Smooth muscle cell (in vitro differentiated cells): ENCODE measurements around the gene LLGL1. TPM values are rescaled to one million over a fixed set of nuclear protein-coding genes. Genes with fewer than 3 reads are reported as not detected.

Experiments
- DNase-seq: peaks from one replicate; lab custom pipeline; 2025; ENCODE audit not compliant: unreplicated experiment; lab: John Stamatoyannopoulos, UW
- H2AFZ ChIP-seq: fragments of 200-600 bp; sonication (generic); 2 replicates; pipeline ENCODE4 v1.6.0; 2016; ENCODE audit warnings: antibody characterized with exemption, low read depth, mild to moderate bottlenecking
- H3F3A ChIP-seq: fragments of 200-600 bp; sonication (generic); 2 replicates; pipeline ENCODE4 v1.6.0; 2017; ENCODE audit warnings: antibody characterized with exemption, low read depth
- H3K27ac ChIP-seq: fragments of 200-600 bp; sonication (generic); 2 replicates; pipeline ENCODE4 v1.5.1; 2016; ENCODE audit warnings: low read depth, mild to moderate bottlenecking
- H3K27me3 ChIP-seq: fragments of 200-600 bp; sonication (generic); 2 replicates; pipeline ENCODE4 v1.6.1; 2016; ENCODE audit warnings: low read depth, mild to moderate bottlenecking
- H3K36me3 ChIP-seq: fragments of 200-600 bp; sonication (generic); 2 replicates; pipeline ENCODE4 v1.5.1; 2016; ENCODE audit warnings: low read depth
- H3K4me1 ChIP-seq: fragments of 200-600 bp; sonication (generic); 2 replicates; pipeline ENCODE4 v1.5.1; 2016; ENCODE audit warnings: low read depth
- H3K4me2 ChIP-seq: fragments of 200-600 bp; sonication (generic); 2 replicates; pipeline ENCODE4 v1.6.0; 2016; ENCODE audit warnings: mild to moderate bottlenecking
- H3K4me3 ChIP-seq: fragments of 200-600 bp; sonication (generic); 2 replicates; pipeline ENCODE4 v1.5.1; 2016; ENCODE audit warnings: mild to moderate bottlenecking
- H3K79me2 ChIP-seq: fragments of 200-600 bp; sonication (generic); 2 replicates; pipeline ENCODE4 v1.6.0; 2016; ENCODE audit warnings: low read depth, mild to moderate bottlenecking
- H3K9ac ChIP-seq: fragments of 200-600 bp; sonication (generic); 2 replicates; pipeline ENCODE4 v1.6.0; 2016; ENCODE audit warnings: low read depth
- H3K9me3 ChIP-seq: fragments of 200-600 bp; sonication (generic); replicated peaks from 2 replicates; pipeline ENCODE4 v1.5.1; 2016; ENCODE audit warnings: low read depth
- H4K20me1 ChIP-seq: fragments of 200-600 bp; sonication (generic); 2 replicates; pipeline ENCODE4 v1.6.0; 2016; ENCODE audit warnings: low read depth
- CTCF ChIP-seq: fragments of 200-600 bp; sonication (generic); IDR thresholded peaks from 2 replicates; pipeline ENCODE4 v1.5.1; 2017; ENCODE audit warnings: borderline replicate concordance, mild to moderate bottlenecking, antibody characterized with exemption; ENCODE audit not compliant: insufficient read depth, poor library complexity, severe bottlenecking
- WGBS: methylation state at CpG from one replicate; pipeline ENCODE4 v1.1.7; 2016; ENCODE audit warnings: low lambda C conversion rate; 5-methylcytosine and 5-hydroxymethylcytosine counted together
- polyA plus RNA-seq: library from polyadenylated mRNA; unstranded; fragments of >200 nt; fragmentation: Nextera tagmentation; extraction: Ambion mirVana; gene quantifications from 2 replicates; pipeline ENCODE4 v1.2.1, GENCODE V29; 2016
- total RNA-seq: library from RNA; depleted of rRNA; stranded (reverse); fragments of >200 nt; gene quantifications from 2 replicates; pipeline ENCODE4 v1.2.3, GENCODE V29; 2014

LLGL1 gene
- total and polyA plus RNA-seq, 2 experiments from 2014 or later: 8.5 to 37.7 TPM

GRCh38 chr17:18186627-18186982 lies 38.8 kb upstream of the LLGL1 start:
- peaks cover 32% of the 10 kb centered on the region for H3F3A ChIP-seq
- no peaks in the 10 kb centered on the region for H3K27me3 ChIP-seq
- peak overlapping the region; percentile 97 for H3K27ac ChIP-seq
- peaks cover 40% of the 10 kb centered on the region for H3K4me1 ChIP-seq
- no peak overlapping the region for H2AFZ ChIP-seq
- peak overlapping the region; percentile 79 for H3K4me3 ChIP-seq
- peak overlapping the region; percentile 92 for H3K4me2 ChIP-seq
- peaks cover 79% of the 10 kb centered on the region for H3K79me2 ChIP-seq
- no peaks in the 10 kb centered on the region for H3K9me3 ChIP-seq
- no peak for TF ChIP-seq CTCF
- H3K36me3 ChIP-seq: no peaks in the 10 kb centered on the region
- H3K9ac ChIP-seq: peak overlapping the region; percentile 99
- peaks cover 75% of the 10 kb centered on the region for H4K20me1 ChIP-seq
- no peak for DNase-seq
- 32% methylated on average over 1 of the region's 1 CpG for WGBS

- no peak overlapping the region for H2AFZ ChIP-seq
- peak overlapping the region; percentile 99 for H3K9ac ChIP-seq
- no peak for DNase-seq
- no peaks in the 10 kb centered on the region for H3K36me3 ChIP-seq
- H3K4me1 ChIP-seq: peaks cover 35% of the 10 kb centered on the region
- peaks cover 85% of the 10 kb centered on the region for H3K79me2 ChIP-seq
- no peak for TF ChIP-seq CTCF
- peak overlapping the region; percentile 79 for H3K4me3 ChIP-seq
- no peaks in the 10 kb centered on the region for H3K27me3 ChIP-seq
- H4K20me1 ChIP-seq: peaks cover 81% of the 10 kb centered on the region
- no peaks in the 10 kb centered on the region for H3K9me3 ChIP-seq
- peaks cover 32% of the 10 kb centered on the region for H3F3A ChIP-seq
- peak overlapping the region; percentile 97 for H3K27ac ChIP-seq
- peak overlapping the region; percentile 92 for H3K4me2 ChIP-seq
- WGBS: 36% methylated on average over 2 of the region's 2 CpGs
Observed at GRCh38 chr17:18187226-18187625, 38.2 kb upstream of the LLGL1 start.

- Histone ChIP-seq H3F3A (peaks cover 29% of the 10 kb centered on the region), H3K9me3 (no peaks in the 10 kb centered on the region), H2AFZ (no peak overlapping the region), H3K79me2 (peaks cover 94% of the 10 kb centered on the region), H3K4me1 (peaks cover 32% of the 10 kb centered on the region), H3K36me3 (no peaks in the 10 kb centered on the region), H4K20me1 (peaks cover 90% of the 10 kb centered on the region), H3K27ac (peak overlapping the region; percentile 97), H3K9ac (peak overlapping the region; percentile 99), H3K4me2 (peak overlapping the region; percentile 92), H3K27me3 (no peaks in the 10 kb centered on the region), H3K4me3 (peak overlapping the region; percentile 79)
- DNase-seq: no peak
- 49% methylated on average over 9 of the region's 9 CpGs for WGBS
- no peak for TF ChIP-seq CTCF
Observed at GRCh38 chr17:18187821-18188761, 37.3 kb upstream of the LLGL1 start.
